NCI-H510A treated with DMSO at 0.1 percent for 48 hours (cell line): ENCODE data around the gene RIPK3.
"Not testable (repeated sequence)": the region's sequence is repeated elsewhere in the genome, so short reads cannot be mapped to it uniquely, and the experiment has no call there.

Experiments used
- DNase-seq: peaks from one replicate; lab custom pipeline; 2025; lab: John Stamatoyannopoulos, UW

The RIPK3 gene

GRCh38 chr14:24343795-24344660, 4.2 kb upstream of the RIPK3 start:
- no peak for DNase-seq

- DNase-seq, result no peak
Observed at GRCh38 chr14:24342889-24343288, 3.1 kb upstream of the RIPK3 start.

- no peak for DNase-seq
Observed at GRCh38 chr14:24340606-24341005, 815 bp upstream of the RIPK3 start.

DNA sequence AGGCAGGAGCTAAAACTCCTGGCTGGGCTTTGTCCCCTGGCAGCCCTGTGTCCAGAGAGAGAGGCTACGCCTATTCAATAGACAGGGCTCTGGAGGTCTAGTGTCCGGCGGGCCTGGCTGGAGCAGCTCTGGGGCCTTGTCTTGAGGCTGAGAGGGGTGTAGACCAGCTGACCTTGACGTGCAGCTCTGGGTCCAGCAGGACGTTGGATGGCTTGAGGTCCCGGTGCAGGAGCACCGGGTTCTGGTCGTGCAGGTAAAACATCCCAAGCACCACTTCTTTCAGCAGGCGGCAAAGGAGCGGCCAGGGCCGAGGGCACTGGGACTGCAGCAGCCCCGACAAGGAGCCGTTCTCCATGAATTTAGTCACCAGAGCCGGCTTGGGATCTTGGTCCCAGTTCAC, 948 bp downstream of the RIPK3 start:
- DNase-seq, result no peak

GRCh38 chr14:24337824-24338175, 2.0 kb downstream of the RIPK3 start:
- DNase-seq, result no peak

DNA sequence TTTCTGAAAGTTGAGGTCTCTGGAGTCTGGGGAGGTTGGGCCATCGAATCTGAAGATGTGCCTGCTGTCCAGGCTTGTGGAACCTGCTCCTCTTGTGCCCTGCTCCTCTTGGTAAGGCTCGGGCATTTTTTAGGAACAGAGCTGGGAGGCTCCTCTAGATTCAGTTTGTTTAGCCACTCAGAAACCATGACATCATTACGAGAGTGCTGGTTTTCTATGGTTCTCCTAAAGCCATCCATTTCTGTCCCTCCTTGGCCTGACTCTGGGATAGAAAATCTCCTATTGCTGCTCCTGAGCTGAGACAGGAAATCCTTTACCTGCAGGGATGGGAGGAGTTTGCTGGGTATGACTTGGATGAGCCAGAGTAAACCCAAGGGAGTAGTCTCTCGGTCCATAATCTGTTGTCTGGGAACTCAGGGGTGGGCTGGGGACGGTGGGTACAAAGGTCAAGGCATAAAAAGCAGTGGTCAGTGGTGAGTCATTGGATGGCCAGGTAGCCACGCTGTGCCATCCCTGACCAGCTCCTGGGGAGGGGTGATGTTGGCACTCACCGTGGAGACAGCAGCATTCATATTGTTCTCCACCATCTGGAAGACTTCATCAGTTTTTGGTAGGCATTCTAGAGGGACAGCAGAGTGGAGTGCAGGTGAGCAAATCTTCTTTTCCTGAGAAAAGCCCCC, 2.5 kb downstream of the RIPK3 start:
- DNase-seq, result no peak

DNA sequence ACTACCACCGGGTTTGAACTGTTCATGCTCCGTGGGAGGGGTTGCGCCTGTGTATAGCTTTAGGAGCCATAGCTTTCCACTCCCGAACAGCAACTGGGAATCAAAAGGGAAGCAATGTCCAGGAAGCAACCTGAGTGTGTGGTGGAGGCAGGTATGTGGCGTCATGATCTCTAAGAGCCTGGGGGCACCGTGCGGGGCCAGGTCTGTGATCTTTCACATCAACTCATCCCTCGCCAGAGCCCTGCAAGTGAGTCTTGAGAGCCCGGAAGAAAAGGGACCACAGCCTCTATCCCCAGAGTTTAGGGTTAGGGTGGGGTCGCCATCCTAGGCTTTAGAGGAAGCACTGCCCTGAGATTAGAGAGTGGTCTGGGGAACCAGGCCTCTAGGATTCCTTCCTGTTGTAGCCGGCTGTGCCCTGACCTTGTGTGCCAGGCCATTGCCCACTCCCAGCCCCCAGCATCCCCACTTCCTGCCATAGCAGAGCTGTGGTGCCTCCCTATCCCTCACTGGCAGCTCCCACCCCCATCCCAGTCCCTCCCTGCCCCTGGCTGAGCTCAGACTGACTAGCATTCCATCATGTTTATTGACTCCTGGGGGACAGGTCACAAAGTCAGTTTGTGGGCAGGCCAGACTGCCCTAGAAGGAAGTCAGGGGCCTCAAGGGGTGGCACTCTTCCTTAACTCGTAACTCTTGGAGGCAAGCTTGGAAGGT, 4.2 kb downstream of the RIPK3 start:
- no peak for DNase-seq

DNA sequence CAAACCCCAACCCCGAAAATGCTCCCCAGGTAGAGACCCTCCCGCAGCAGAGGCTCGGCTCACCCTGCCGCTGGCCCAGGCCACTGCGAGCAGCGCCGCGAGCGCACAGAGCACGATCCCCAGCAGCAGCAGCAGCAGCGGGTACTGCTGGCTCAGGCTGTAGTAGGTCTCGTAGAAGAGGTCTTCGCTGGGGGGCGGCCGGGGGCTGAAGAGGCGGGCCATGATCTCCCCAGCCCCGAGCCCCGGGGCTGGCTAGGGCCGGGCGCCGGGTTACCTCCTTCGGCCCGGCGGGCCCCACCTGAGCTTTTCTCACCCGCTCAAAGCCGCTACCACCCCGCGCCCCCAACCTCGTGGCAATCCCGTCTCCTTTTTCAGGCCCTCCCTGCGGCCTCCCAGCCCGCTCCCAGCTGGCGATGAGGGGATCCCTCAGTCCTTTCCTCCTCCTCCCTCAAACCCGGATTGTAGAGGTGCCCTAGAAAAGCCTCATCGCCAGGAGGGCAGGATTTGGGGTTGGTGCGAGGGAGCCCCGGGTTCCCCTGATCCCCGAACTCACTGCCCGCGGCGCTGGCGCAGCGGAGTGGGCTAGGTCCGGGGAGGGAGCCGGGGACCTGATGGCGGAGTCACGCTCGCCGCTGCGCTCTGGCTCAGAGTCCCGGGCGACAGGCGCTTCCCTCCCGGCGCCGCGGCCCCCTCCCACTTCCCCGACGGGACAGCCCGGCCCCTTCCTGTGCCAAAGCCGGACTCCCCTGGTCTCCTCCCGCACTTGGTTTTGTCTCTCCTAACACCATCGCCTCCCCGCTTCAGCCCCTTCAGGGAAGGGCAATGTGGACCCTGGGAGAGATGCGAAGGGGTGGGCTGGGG, 5.1 kb downstream of the RIPK3 start, which contains the start of gene ADCY4:
Gene ADCY4 (minus strand): TSS at position 641 of the 861 bp plus-strand sequence. CDS start 419 bp downstream, at position 222.
- DNase-seq, result no peak

- DNase-seq, result peak; percentile 38
Observed at GRCh38 chr14:24332268-24332993, 7.4 kb downstream of the RIPK3 start.

- no peak for DNase-seq
Observed at GRCh38 chr14:24331731-24332267, 8.0 kb downstream of the RIPK3 start.

- no peak for DNase-seq
Observed at GRCh38 chr14:24330973-24331674, 8.7 kb downstream of the RIPK3 start.

DNA sequence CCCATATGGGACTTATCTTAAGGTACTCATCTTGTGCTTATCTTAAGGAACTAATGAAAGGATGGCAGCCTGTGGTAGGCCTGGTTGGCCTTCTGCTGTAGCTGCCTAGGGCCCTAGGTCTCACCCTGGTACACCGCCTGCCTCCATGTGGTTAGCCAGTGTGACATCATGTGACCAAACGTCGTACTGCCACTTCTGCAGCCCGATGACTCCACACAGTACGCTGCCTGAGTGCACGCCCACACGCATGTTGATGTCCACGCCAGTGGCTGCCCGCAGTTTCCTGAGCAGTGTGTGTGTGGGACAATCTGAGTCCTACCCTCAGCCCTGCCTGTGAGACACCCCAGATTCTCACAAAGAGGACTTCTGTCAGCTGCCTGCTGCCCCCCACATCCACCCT, 10.1 kb downstream of the RIPK3 start:
- no peak for DNase-seq

DNA sequence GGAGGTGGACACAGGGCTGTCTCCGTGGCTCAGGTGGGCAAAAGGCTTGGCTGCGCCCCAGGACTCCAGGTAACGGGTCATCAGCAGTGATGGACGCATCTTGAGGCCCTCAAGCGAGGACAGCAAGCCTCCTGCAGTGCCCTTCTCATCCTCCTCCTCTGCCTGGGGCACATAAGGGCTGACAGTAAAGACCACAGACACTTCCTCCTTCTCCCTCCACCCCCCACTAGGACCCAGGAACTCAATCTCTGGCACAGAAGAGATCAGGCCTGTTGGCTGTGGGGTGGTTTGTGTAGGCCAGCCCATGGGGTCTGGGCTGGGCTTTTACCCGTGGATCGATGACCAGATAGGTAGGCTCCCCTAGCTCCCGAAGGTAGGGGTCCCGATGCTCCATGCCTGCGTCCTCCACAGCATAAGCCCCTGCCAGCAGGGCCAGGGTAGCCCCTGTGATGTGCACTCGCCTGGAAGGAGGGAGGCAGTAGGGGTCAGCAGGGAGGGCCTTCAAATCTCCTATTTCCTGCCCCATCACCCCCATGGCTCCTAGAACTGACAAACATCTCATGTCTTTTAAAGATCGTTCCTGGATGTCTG, 10.6 kb downstream of the RIPK3 start:
- DNase-seq, result no peak

GRCh38 chr14:24327914-24328313, 11.9 kb downstream of the RIPK3 start:
- not testable (repeated sequence) for DNase-seq

- no peak for DNase-seq
Observed at GRCh38 chr14:24327303-24327702, 12.5 kb downstream of the RIPK3 start.

DNA sequence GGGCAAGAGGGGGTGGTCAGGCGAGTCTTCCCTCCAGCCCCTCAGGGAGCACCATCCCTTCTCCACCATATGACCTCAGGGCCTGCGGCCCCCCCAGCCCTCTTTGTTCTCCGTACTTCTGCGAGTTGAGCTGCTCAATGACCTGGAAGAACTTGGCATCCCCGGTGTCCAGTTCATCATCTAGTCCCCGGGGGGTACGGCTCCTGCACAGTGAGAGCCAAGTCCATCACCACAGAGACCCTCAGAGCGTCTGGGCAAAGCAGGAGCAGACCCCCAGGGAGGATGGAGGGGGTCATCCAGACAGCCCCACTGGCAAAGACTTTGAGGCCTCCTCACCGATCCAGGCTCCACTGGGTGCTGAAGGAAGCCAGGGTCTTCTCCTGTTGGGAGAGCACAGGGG, 13.8 kb downstream of the RIPK3 start:
- DNase-seq, result no peak

DNA sequence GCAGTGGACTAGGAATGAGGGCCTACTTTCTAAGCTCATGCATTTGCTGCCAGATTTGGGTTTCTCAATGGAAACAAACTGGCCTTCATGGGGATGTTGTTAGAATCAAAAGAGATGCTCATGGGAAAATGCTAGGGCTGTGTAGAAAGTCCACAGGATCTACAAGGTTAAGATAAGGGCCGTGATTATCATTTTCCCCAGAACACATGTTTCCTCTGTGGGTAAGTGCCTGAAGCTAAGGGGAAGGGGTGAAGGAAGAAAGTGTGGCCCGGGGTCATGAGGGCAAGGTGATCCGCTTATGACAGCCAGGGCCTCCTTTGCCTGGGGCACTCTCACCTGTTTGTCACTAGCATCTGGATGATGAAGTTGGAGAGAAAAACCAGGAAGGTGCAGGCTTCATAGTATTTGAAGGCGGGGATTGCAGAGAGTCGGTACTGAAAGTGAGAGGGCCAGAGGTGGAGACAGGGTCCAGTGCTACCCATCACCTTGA, 14.7 kb downstream of the RIPK3 start:
- DNase-seq, result no peak

DNA sequence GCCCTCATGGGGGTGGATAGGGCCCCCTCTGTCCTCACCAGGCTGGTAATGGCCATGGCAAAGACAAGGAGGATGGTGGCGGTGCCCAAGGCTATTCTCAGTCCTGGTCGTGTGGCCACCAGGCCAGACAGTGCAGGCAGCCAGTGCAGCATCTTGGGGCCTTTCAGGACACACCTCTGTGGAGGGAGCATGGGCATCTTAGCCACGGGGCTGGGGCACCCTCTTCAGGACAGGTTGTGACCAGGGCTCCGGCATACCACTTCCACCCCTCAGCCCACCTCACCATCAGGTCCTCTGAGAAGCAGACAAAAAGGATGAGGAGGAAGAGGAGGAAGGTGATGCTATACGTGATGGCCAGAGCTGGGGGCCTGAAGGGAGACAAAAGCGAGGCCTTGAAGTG, 15.8 kb downstream of the RIPK3 start:
- no peak for DNase-seq

- no peak for DNase-seq
Observed at GRCh38 chr14:24323341-24323740, 16.4 kb downstream of the RIPK3 start.

- no peak for DNase-seq
Observed at GRCh38 chr14:24322672-24323071, 17.1 kb downstream of the RIPK3 start.
